ENCODE results near the gene ZNF346. TPM values are rescaled to one million over a fixed set of nuclear protein-coding genes. Genes with fewer than 3 reads are reported as not detected.
"Not testable (repeated sequence)": the region's sequence is repeated elsewhere in the genome, so short reads cannot be mapped to it uniquely, and the experiment has no call there.

ZNF346 gene, protein sequence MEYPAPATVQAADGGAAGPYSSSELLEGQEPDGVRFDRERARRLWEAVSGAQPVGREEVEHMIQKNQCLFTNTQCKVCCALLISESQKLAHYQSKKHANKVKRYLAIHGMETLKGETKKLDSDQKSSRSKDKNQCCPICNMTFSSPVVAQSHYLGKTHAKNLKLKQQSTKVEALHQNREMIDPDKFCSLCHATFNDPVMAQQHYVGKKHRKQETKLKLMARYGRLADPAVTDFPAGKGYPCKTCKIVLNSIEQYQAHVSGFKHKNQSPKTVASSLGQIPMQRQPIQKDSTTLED
- total RNA-seq, result 21.7 and 24.4 TPM in 2 replicates

DNA sequence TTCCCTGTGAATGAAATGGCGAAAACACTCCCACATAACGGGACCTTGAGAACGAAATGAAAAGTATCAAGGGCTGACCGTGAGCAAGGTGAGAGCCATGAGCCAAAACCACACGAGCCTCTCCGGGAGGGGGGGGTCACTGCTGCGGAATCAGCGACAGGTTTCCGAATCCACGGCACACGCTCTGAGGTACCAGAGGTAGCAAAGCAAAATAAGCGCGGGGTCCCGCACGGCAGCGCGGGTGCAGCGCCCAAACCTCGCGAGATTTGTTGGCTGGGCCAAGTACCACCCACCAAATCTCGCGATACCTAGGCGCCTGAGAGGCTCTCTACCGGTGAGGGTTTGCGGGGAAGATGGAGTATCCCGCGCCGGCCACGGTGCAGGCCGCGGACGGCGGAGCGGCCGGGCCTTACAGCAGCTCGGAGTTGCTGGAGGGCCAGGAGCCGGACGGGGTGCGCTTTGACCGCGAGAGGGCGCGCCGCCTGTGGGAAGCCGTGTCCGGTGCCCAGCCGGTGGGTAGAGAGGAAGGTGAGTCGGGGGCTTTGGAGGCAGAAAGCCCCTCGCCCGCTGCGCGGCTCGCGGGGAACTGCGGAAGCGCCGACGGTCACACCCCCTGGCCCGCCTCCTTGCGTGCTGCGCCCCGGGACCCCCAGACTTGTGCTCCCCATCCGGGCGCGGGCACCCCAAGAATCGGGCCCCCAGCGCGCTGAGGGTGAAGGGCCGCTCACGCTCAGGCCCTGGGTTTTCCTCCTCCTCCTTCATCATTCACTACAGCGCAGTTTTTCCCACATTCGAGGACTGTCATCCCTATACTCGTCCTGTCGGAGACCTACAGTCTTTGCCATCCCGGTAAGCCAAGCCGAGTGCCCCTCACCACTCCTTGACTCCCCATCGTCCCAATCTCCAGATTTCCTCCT is at the start of gene ZNF346:
Gene ZNF346, plus strand, starts transcription at position 311 of the 917 bp plus-strand sequence. Its CDS starts 43 bp downstream, at position 354.
- DNase-seq (ENCODE audit: low read depth, low spot score), result peak; percentile 71

DNA sequence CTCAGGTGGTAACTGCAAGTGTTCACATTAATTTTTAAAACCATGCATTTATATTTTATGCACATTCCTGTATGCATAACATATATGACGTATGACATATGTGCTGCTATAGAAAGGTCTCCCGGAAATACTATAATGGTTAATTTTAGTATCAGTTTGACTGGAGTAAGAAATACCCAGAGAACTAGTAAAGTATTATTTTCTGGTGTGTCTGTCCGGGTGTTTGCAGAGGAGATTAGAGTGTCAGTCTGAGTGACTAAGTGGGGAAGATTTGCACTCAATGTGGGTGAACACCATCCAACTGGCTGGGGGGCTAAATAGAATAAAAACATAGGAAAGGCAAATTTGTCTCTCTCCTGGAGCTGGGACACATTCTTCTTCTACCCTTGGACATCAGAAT is 42.8 kb upstream of the ZNF346 start:
- no peak for DNase-seq (ENCODE audit: low read depth, low spot score)

DNA sequence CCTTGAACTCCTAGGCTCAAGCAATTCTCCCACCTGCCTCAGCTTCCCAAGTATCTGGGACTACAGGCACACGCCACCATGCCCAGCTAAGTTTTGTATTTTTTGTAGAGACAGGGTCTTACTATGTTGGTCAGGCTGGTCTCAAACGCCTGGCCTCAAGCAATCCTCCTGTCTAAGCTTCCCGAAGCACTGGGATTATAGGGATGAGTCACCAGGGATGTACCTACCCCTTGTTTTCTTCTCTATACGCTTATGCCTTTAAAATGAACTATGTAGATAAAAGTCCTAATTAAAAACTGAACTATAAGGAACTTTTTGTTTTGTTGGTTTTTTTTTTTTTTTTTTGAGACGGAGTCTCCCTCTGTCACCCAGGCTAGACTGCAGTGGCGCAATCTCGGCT is 41.7 kb upstream of the ZNF346 start:
- no peak for DNase-seq (ENCODE audit: low read depth, low spot score)

DNA sequence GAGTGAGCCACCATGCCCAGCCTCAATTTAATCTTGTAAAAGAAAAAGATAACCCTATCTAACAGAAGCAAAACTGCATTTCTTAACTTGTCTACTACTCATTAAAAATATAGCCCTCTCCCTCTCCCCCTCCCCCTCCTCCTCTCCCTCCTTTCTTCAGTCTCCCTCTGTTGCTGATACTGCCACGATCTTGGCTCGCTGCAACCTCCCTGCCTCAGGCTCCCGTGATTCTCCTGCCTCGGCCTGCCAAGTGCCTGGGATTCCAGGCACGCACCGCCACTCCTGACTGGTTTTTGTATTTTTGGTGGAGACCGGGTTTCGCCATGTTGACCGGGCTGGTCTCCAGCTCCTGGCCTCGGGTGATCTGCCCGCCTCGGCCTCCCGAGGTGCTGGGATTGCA is 39.4 kb upstream of the ZNF346 start:
- DNase-seq (ENCODE audit: low read depth, low spot score), result not testable (repeated sequence)

DNA sequence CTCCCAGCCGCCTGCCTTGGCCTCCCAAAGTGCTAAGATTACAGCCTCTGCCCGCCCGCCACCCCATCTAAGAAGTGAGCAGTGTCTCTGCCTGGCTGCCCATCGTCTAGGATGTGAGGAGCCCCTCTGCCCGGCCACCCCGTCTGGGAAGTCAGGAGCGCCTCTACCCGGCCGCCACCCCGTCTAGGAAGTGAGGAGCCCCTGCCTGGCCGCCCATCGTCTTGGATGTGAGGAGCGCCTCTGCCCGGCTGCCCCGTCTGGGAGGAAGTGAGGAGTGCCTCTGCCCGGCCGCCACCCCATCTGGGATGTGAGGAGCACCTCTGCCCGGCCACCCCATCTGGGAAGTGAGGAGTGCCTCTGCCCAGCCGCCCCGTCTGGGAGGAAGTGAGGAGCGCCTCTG is 38.9 kb upstream of the ZNF346 start:
- not testable (repeated sequence) for DNase-seq (ENCODE audit: low read depth, low spot score)

DNA sequence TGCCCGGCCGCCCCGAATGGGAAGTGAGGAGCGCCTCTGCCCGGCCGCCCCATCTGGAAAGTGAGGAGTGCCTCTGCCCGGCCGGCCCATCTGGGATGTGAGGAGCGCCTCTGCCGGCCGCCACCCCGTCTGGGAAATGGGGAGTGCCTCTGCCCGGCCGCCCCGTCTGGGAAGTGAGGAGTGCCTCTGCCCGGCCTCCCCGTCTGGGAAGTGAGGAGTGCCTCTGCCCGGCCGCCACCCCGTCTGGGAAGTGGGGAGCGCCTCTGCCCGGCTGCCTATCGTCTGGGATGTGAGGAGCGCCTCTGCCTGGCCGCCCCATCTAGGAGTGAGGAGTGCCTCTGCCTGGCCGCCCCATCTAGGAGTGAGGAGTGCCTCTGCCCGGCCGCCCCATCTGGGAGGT is 38.3 kb upstream of the ZNF346 start:
- not testable (repeated sequence) for DNase-seq (ENCODE audit: low read depth, low spot score)

DNA sequence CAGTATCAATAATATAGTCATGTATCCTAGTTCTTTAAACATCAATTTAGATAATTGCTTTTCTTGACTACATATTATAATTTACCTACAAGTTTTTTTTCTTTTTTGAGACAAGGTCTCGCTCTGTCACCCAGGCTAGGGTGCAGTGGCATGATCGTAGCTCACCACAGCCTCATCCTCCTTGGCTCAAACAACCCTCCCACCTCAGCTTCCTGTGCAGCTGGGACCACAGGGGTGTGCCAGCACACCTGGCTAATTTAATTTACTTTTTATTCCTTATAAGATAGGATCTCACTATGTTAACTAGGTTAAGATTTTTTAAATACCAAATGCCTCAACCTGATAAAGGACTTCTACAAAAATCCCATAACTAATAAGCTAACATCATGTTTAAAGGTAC is 37.0 kb upstream of the ZNF346 start:
- DNase-seq (ENCODE audit: low read depth, low spot score), result no peak

DNA sequence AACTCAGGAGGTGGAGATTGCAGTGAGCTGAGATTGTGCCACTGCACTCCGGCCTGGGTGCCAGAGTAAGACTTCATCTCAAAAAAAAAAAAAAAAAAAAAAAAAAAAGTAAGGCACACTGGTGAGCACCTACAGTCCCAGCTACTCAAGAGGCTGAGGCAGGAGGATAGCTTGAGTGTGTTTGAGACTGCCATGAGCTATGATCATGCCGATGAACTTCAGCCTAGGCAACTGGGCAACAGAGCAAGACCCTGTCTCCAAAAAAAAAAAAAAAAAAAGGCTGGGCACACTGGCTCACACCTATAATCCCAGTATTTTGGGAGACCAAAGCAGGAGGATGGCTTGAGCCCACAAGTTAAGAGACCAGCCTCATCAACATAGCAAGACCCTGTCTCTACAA is 36.2 kb upstream of the ZNF346 start:
- no peak for DNase-seq (ENCODE audit: low read depth, low spot score)

DNA sequence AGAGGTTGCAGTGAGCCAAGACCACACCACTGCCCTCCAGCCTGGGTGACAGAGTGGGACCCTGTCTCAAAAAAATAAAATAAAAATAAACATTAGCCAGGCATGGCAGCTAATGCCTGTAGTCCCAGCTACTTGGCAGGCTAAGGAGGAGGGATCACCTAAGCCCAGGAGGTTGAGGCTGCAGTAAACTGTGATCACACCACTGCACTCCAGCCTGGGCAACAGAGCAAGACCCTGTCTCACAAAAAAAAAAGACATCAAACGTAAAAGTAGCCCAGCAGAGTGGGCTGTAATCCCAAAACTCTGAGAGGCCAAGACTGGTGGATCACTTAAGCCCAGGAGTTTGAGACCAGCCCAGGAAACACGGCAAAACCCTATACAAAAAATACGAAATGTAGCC is 34.9 kb upstream of the ZNF346 start:
- DNase-seq (ENCODE audit: low read depth, low spot score), result no peak

DNA sequence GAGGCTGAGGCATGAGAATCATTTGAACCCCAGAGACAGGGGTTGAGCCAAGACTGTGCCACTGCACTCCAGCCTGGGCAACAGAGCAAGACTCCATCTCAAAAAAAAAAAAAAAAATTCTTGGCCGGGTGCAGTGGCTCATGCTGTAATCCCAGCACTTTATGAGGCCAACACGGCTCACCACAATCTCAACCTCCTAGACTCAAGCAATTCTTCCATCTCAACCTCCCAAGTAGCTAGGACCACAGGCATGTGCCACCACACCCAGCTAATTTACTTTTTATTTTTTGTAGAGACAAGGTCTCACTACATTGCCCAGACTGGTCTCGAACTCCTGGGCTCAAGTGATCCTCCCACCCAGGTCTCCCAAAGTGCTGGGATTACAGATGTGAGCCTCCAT is 29.4 kb upstream of the ZNF346 start:
- DNase-seq (ENCODE audit: low read depth, low spot score), result not testable (repeated sequence)

DNA sequence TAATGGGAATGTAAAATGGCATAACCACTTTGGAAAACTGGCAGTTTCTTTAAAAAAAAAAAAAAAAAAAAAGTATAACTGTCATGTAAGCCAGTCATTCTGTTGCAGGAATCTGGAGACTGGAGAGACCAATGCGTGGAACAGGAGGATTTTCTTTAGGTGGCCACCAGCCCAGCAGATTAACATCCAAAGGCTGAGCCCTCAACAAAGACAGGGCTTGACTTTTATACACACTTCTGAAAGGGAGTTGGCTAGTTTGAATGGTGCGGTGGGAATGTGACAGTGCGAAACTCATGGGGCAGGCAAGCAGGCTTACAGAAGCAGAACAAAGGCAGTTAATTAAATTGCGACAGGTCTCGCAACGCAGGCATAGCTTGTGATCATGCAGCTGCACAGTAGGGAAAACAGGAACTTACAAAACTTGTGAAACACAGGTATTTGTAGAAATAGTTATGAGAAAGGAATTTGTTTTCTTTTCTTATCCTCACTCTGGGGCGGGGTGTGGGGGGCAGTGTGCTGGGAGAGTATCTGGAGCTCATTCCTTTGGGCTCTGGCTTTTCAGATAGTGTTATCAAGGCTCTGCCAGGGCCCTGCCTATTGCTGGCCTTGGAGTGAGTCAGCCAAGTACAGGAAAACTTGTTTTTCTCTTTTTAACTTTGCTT is 27.9 kb upstream of the ZNF346 start:
- DNase-seq (ENCODE audit: low read depth, low spot score), result peak; percentile 94

DNA sequence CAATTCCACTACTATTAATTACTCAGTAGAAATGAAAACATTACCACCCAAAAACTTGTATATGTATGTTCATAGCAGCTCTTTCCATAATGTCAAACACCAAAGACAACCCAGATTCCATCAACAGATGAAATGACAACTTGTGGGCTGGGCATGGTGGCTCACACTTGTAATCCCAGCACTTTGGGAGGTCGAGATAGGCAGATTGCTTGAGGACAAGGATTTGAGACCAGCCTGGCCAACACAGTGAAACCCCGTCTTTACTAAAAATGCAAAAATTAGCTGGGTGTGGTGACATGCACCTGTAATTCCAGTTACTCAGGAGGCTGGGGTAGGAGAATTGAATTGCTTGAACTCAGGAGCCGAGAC is 27.4 kb upstream of the ZNF346 start:
- DNase-seq (ENCODE audit: low read depth, low spot score), result no peak

DNA sequence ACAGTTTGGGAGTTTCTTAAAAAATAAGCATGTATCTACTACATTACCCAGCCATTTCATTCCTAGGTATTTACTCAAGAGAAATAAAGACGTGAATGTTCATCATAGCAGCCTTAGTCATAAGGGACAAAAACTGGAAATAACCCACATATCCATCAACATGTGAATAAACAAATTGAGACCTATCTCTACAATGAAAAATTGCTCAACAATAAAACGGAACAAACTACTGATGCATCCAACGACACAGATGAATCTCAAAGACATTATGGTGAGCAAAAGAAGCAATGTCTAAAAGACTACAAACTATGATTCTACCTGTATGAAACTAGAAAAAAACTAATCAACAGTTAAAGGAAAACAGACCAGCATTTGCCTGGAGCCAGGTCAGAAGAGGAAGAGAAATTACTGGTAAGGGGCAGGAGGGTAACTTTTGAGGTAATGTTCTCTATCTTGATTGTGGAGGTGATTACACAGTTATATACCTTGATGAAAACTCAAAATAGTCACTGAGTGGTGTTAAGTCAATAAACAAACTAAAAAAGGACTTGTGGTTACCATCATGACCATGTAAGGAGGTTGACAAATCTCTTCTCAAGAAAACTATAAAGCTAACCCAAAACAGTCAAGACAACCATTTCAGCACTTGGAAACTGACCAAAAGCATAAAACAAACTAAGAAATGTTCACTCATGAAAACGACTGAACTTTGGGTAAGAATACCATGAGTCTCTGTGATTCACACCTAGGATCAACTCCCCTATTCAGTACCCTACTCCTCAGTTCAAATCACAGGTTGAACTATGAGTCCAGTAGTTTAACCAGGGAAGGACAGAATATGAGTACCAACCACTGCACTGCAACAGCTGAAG is 26.4 kb upstream of the ZNF346 start:
- DNase-seq (ENCODE audit: low read depth, low spot score), result peak; percentile 61

DNA sequence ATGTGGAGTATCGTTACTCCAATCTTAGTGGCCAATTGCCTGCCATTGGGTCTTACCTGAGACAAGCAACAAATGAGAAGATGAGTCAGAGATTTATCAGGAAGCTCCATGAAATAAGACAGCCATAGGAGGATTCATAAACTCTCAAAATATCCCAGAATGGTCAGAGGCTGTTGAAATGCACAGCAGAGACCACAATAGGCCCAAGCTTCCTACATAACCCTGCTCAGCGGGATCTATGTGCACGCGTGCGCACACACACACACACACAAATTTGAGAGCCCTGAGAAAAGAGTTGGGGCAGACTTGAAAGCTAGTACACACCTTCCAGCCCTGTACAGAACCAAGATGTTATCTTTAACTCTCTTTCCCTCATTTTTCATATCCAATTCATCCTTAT is 25.7 kb upstream of the ZNF346 start:
- no peak for DNase-seq (ENCODE audit: low read depth, low spot score)

DNA sequence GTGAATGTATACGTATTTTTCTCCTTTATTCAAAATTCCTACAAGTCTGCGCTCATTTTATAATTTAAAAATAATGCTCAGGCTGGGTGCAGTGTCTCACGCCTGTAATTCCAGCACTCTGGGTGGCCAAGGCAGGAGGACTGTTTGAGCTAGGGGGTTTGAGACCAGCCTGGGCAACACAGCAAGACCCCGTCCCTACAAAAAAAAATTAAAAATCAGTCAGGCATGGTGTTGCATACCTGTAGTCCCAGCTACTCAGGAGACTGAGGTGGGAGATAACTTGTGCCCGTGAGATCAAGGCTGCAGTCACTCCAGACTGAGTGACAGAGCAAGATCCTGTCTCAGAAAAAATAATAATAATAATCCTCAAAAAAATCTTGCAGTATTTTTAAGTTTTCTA is 23.7 kb upstream of the ZNF346 start:
- no peak for DNase-seq (ENCODE audit: low read depth, low spot score)

DNA sequence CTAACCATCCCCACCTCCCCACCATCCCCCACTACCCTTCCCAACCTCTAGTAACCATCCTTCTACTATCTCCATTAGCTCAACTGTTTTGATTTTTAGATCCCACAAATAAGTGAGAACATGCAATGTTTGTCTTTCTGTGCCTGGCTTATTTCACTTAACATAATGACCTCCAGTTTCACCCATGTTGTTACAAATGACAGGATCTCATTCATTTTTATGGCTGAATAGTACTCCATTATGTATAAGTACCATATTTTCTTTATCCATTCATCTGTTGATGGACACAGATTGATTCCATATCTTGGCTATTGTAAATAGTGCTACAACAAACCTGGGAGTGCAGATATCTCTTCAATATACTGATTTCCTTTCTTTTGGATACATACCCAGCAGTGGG is 23.0 kb upstream of the ZNF346 start:
- not testable (repeated sequence) for DNase-seq (ENCODE audit: low read depth, low spot score)

DNA sequence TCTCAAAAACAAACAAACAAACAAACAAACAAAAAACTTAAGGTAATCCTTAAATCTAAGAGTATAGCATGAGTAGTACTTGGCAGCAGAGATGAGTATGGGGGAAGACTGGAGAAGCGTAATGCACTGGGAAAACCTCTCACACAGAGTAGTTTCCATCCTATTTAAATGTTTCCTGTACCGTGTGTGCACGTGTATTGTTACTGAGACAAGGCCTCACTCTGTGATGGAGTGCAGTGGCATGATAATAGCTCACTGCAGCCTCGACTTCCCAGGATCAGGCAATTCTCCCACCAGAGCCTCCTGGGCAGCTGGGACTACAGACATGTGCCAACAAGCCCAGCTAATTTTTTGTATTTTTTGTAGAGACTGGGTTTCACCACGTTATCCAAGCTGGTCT is 18.8 kb upstream of the ZNF346 start:
- no peak for DNase-seq (ENCODE audit: low read depth, low spot score)

DNA sequence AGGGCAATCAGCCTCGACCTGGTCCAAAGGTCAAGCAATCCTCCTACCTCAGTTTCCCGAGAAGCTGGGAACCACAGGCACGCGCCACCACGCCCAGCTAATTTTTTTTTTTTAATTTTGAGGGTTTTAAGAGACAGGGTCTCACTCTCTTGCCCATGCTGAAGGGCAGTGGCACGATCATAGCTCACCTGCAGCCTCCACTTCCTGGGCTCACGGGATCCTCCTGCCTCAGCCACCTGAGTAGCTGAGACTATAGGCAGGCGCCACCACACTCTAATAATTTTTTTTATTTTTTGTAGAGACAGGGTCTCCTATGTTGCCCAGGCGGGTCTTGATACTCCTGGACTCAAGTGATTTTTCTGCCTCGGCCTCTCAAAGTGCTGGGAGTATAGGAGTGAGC is 17.5 kb upstream of the ZNF346 start:
- DNase-seq (ENCODE audit: low read depth, low spot score), result no peak

DNA sequence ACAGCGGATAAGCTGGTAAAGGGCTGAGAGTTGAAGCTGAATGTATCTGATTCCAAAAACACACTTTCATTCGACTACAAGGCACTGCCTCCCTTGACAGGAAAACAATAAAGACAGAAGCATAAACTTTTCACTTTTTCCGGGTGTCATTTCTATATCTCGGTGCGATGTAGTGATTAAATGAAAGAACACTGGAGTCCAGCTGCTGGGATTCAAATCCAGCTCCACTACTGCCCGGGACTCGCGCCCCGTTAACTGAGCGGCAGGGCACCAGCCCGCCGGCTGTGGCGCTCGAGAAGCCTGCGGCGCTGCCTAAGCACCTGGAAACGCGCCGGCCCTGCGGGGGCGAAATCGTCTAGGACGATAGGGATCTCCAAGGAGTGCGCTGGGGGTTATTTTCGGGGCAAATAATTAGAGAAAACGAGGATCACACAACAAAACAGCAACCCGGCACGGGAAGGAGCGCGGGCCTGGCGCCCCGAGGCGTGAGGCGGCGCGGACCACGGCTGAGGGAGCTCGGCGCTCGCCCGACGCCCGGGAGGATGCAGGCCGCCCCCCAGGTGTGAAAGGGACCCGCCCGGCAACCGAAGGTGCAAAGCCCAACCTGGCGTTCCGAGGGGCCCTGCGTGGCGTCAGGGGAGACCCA is 16.8 kb upstream of the ZNF346 start:
- DNase-seq (ENCODE audit: low read depth, low spot score), result peak; percentile 36

DNA sequence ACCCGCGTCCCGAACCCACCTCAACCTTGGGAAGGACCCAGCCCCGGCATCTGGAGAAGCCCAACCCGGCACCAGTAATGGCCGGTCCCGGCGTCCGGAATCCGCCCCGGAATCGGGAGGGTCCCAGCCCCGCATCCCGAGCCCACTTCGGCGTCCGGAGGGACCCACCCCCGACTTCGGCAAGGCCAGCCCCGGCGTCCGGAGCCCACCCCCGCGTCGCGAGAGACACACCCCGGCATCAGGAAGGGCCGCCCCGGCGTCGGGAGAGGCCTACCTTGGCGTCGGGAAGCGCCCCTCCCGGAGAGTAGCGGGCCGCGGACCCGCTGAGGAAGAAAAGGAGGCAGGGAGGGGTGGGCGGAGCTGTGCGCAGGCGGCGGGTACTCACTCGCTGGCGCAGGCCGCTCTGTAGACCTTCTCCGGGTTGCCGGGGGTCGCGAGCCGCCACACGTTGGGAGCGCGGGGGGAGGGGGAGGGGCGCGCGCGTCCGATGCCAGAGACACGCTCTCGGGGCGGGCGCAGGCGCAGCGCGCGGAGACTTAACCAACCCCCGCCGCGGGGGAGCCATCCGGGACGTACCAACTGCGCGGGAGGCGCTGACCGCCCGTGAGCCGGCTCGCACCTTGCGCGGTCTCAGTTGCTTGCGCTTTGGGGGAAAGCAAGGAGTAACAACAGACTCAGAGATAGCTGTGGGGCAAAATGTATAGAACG is 16.1 kb upstream of the ZNF346 start, which contains the start of gene UIMC1:
Gene UIMC1, minus strand, starts transcription at position 515 of the 708 bp plus-strand sequence. CDS start 24,164 bp downstream, outside the sequence.
- peak; percentile 83 for DNase-seq (ENCODE audit: low read depth, low spot score)

Measured in pulmonary artery endothelial cell (primary cell).